T-helper 2 cell treated with Interferon-gamma antibody and Interleukin-4, amounts not matched to agents 5 μg/mL and 100 μg/mL, for 36 hours (primary cell): ENCODE data around the gene SRRD.
A peak's percentile ranks its signal among the peaks of the same experiment; 100 is the strongest.

ENCODE experiments used
- DNase-seq: peaks from one replicate; pipeline ENCODE4 v3.0.0; 2021; ENCODE audit warnings: low spot score
- H3K27ac Mint-ChIP-seq: one replicate; pipeline ENCODE4 v1.8.0; 2021; ENCODE audit warnings: mild to moderate bottlenecking, mixed read lengths
- H3K27me3 Mint-ChIP-seq: one replicate; pipeline ENCODE4 v1.8.0; 2021; ENCODE audit warnings: low read depth, mixed read lengths
- H3K36me3 Mint-ChIP-seq: one replicate; pipeline ENCODE4 v1.8.0; 2021; ENCODE audit warnings: low read depth, mixed read lengths
- H3K4me1 Mint-ChIP-seq: one replicate; pipeline ENCODE4 v1.8.0; 2021; ENCODE audit warnings: low read depth, mixed read lengths
- H3K4me3 Mint-ChIP-seq: one replicate; pipeline ENCODE4 v1.8.0; 2022; ENCODE audit warnings: mild to moderate bottlenecking, moderate library complexity, mixed read lengths
- H3K9me3 Mint-ChIP-seq: one replicate; pipeline ENCODE4 v1.8.0; 2021; ENCODE audit warnings: mixed read lengths

Gene SRRD

DNA sequence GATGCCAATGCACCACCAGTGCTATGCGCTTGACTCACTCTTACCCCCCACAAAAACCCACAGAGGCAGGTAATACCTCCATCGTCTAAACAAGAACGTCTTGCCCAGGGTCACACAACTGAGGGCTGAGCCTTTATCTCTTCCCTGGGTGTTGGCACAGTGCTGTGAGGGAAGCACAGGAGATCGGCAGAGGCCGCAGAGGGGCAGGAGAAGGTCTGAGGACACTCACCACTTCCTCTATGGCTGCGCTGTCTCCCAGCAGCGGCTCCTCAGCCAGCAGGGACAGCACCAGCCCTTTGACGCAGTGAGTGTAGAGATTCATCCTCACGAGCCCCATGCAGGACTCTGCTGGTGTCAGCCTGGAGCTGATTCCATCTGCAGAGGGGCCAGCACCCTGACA, 20.0 kb upstream of the SRRD start:
- Mint-ChIP-seq H3K36me3 (peaks cover 29% of the 10 kb centered on the region), H3K4me1 (no peaks in the 10 kb centered on the region), H3K27ac (peak overlapping the region; percentile 31), H3K4me3 (no peak overlapping the region), H3K9me3 (no peaks in the 10 kb centered on the region), H3K27me3 (no peaks in the 10 kb centered on the region)
- no peak for DNase-seq

DNA sequence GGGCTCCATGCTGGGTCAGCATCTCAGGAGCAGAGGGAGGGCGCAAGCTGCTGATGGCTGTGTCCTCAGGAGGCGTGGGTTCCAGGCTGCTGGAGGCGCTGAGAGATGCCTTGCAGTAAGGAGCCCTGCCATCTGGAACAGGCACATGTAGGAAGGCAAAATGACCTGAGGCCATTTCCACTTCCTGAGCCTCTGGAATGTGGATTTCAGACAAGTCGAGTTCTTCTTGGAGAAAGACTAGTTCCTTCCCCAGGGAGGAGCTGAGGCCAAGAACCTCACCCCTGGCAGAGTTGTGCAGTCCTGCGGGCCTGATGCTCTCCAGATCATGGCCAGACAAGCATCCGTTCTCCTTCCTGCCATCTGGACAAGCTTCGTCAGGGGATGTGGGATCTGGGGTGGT, 19.4 kb upstream of the SRRD start:
- Mint-ChIP-seq H3K4me3 (no peak overlapping the region), H3K4me1 (no peaks in the 10 kb centered on the region), H3K27me3 (no peaks in the 10 kb centered on the region), H3K9me3 (no peaks in the 10 kb centered on the region), H3K27ac (no peak overlapping the region), H3K36me3 (peaks cover 36% of the 10 kb centered on the region)
- DNase-seq, result no peak

DNA sequence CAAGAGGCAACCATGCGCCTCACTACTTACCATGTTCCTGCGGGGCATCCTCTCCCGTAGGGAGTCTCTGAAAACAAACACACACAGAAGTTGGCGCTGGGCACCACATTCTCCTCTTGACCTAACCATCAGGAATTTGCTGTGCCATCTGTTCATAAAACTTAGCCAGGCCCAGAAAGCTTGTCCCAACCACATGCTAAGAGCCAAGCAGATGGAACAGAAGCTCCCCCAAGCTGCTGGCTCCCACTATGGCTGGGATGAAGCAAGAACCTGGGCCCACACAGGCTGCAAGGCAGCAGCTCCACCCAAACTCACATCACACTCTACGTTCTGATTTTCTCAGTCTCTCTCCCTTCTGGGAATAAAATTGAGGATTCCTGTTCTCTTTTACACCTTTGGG, 17.5 kb upstream of the SRRD start:
- Mint-ChIP-seq H3K36me3 (peaks cover 46% of the 10 kb centered on the region), H3K4me1 (no peaks in the 10 kb centered on the region), H3K27ac (no peak overlapping the region)

DNA sequence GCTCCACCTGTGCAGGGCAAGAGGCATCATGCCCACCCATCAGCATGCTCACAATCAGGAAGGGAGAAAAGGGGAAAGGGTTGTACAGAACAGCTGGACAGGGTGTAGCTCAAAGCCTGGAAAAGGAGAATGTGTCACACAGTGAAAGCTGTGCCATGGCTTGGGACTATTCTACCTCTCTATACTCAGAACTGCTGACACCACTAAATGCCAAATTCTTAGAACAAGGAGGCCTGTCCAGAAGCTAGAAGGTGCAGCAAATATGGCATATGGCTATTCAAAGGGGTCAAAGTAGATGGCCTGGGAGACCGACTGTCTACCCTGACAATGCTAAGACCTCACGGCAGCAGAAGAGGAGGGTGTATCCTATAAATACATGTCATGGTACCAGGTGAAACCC, 12.9 kb upstream of the SRRD start:
- Mint-ChIP-seq H3K9me3 (no peaks in the 10 kb centered on the region), H3K4me1 (peaks cover 6% of the 10 kb centered on the region), H3K27ac (no peak overlapping the region), H3K36me3 (peaks cover 51% of the 10 kb centered on the region), H3K27me3 (no peaks in the 10 kb centered on the region), H3K4me3 (no peak overlapping the region)
- no peak for DNase-seq

More for the DNA sequence above, 17.5 kb upstream of the SRRD start:
- H3K4me3 Mint-ChIP-seq, result no peak overlapping the region
- no peak for DNase-seq
- H3K27me3 Mint-ChIP-seq, result no peaks in the 10 kb centered on the region
- H3K9me3 Mint-ChIP-seq, result no peaks in the 10 kb centered on the region

DNA sequence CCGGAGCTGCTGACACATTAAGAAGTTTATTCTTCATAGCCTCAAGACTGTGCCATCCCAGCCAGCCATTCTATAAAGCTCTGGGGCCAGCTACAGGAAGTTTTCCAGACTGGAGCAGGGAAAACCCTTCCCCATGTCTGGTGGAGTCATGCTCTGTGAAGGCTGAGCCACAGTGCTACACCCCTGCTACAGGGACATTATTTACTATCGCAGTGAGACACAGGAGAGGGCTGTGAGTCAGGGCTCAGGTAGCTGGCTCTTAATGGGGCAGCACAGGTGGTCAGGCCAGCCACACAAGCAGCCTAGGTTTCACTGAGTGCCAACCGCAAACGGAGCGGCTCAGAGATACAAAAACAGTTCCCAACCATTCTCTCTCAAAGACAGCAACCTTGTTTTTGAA, 12.2 kb upstream of the SRRD start:
- Mint-ChIP-seq H3K36me3 (peaks cover 52% of the 10 kb centered on the region), H3K27ac (no peak overlapping the region)
- DNase-seq, result no peak

DNA sequence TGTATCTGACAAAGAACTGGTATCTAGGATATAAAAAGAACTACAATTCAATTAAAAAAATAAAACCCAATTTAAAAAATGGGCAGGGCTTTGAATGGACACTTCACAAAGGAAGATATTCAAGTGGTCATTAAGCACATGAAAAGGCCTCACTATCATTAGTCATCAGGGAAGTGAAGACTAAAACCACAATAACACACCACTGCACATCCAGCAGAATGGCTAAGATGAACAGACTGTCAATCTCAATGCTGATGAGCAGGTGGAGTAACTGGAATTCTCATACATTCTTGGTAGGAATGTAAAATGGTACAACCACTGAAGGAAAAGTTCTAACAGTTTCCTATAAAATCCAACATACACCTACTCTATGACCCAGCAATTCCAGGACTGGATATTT, 9.0 kb upstream of the SRRD start:
- H3K4me3 Mint-ChIP-seq, result no peak overlapping the region
- H3K27me3 Mint-ChIP-seq, result no peaks in the 10 kb centered on the region
- peaks cover 47% of the 10 kb centered on the region for H3K36me3 Mint-ChIP-seq
- peaks cover 32% of the 10 kb centered on the region for H3K4me1 Mint-ChIP-seq
- no peak overlapping the region for H3K27ac Mint-ChIP-seq
- H3K9me3 Mint-ChIP-seq, result no peaks in the 10 kb centered on the region
- no peak for DNase-seq

More for the DNA sequence above, 12.2 kb upstream of the SRRD start:
- Mint-ChIP-seq H3K4me3 (no peak overlapping the region), H3K4me1 (peaks cover 7% of the 10 kb centered on the region), H3K27me3 (no peaks in the 10 kb centered on the region), H3K9me3 (no peaks in the 10 kb centered on the region)

DNA sequence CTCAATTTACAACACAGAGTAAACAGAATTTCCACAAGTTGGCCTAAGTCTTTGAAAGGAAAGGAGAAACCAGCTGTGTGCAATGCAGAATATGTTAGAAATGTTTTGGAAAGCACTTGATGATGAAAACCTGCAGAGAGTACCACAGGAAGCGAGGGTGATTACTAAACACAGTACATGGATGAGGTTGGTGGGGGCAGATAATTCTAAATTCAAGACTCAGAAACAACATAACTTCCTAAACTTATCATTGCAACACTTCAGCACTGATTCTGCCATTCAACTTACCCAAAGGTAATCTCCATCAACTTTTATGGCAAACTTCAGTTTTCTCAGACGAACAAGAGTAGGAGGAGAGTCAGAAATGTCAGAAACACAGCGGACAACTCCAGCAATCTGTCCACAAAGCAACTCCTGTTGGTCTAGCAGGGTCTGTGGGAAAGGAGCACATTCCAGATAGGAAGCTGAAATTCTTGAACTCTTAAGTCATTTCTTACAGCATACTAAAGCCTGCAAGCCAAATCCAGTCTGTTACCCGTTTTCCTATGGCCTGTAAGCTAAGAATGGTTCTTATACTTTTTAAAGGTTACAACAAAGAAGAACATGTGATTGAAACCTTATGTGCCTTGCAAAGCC, 6.9 kb upstream of the SRRD start:
- peaks cover 40% of the 10 kb centered on the region for H3K36me3 Mint-ChIP-seq
- H3K27me3 Mint-ChIP-seq, result no peaks in the 10 kb centered on the region
- DNase-seq, result no peak
- H3K4me1 Mint-ChIP-seq, result peaks cover 49% of the 10 kb centered on the region
- H3K4me3 Mint-ChIP-seq, result no peak overlapping the region
- H3K27ac Mint-ChIP-seq, result peak overlapping the region; percentile 28
- H3K9me3 Mint-ChIP-seq, result no peaks in the 10 kb centered on the region

DNA sequence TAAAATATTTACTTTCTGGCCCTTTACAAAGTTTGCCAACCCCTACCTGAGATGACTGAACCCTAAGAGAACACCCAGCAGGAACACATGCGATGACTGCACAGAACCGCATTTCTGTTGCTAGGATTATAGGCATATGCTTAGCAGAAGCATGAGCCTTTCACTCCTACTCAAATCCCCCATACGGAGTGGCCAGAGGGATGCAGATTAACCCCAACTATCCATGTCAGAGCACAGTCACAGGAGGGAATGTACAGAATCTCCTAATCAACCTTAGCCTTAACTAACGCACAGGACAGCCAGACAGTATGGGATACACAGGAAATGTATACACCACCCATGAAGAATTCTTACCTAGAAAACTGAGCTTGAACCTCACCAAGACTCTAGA, 6.3 kb upstream of the SRRD start:
- peak overlapping the region; percentile 62 for H3K27ac Mint-ChIP-seq
- peaks cover 54% of the 10 kb centered on the region for H3K4me1 Mint-ChIP-seq
- peaks cover 37% of the 10 kb centered on the region for H3K36me3 Mint-ChIP-seq
- no peaks in the 10 kb centered on the region for H3K27me3 Mint-ChIP-seq
- H3K4me3 Mint-ChIP-seq, result peak overlapping the region; percentile 53
- no peaks in the 10 kb centered on the region for H3K9me3 Mint-ChIP-seq
- no peak for DNase-seq

DNA sequence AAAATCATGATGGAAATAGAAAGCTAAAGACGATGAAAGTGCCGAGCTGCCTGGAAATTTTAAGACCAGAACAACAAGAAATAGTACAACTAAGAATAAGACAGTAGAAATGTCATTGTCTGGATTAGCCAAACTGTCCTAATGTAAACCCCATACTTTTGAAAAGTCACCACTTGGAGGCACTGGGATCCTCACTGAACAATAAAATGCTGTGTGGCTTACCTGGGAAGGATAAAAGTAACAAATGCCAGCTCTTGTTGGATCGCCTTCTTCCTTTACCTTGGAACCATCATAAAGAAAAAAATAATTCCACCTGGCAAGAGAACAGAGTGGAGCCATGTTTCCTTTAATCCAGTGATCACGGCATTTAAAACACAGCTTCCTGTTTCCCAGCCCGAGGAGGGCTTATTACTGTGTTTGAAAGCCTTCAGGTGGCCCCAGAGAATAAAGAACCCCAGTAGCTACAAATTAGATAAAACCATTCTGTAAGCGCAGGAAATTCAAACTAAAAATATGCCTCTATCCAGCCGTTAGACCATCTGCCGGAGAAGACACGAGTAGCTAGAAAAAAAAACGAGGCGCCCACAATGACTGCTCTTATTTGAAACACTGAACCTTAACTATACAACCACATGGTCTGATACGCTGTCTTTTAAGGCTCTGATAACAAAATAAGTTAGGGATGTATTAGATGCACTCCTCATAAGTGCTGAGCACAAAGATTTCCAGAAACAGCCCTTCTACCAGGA, 4.5 kb upstream of the SRRD start:
- Mint-ChIP-seq H3K4me1 (peaks cover 64% of the 10 kb centered on the region), H3K4me3 (peak overlapping the region; percentile 84), H3K27ac (peak overlapping the region; percentile 94), H3K9me3 (no peaks in the 10 kb centered on the region), H3K27me3 (no peaks in the 10 kb centered on the region), H3K36me3 (peaks cover 34% of the 10 kb centered on the region)
- no peak for DNase-seq

DNA sequence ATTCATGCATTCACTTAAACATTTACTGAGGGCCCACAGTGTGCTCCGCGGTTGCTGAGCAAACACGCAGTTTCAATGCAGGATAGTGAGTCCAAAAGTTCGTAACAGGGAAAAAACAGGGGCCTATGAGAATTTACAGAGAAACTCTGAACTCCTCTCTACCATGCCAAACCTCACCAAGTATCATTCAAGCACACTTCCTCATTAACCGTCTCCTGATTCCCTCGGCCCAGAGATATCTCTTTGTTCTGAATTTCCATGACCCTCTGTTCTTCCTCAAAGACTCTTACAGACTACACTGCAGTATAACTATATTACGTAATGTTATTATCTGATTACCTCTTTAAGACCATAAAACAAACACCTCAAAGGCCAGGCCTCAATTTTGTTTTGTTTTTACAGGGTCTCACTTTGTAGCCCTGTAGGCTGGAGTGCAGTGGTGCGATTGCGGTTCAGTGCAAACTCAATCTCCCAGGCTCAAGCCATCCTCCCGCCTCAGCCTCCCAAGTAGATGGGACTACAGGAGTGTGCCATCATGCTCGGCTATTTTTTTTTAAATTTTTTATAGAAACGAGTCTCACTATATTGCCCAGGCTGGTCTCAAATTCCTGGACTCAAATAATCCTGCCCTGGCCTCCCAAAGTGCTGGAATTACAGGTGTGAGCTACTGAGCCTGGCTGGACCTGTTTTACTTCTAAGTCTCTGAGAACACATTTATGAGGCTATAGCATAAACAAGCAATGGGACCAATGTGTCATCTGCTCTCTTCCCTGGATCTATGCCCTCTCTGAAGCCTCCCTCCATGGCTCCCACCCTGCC, 3.7 kb upstream of the SRRD start:
- Mint-ChIP-seq H3K27me3 (no peaks in the 10 kb centered on the region), H3K4me1 (peaks cover 62% of the 10 kb centered on the region), H3K36me3 (peaks cover 27% of the 10 kb centered on the region), H3K27ac (peak overlapping the region; percentile 94), H3K4me3 (peak overlapping the region; percentile 84), H3K9me3 (no peaks in the 10 kb centered on the region)
- no peak for DNase-seq

DNA sequence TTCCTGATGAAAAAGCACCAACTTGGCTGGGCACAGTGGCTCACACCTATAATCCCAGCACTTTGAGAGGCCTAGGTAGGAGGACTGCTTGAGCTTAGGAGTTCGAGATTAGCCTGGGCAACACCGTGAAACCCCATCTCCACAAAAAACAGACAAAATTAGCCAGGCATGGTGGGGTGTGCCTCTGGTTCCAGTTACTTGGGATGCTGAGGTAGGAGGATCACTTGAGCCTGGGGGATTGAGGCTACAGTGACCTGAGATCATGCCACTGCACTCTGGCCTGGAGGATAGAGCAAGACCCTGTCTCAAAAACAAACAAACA, 3.1 kb upstream of the SRRD start:
- H3K9me3 Mint-ChIP-seq, result no peaks in the 10 kb centered on the region
- peak overlapping the region; percentile 84 for H3K4me3 Mint-ChIP-seq
- H3K4me1 Mint-ChIP-seq, result peaks cover 67% of the 10 kb centered on the region
- H3K36me3 Mint-ChIP-seq, result peaks cover 26% of the 10 kb centered on the region
- H3K27ac Mint-ChIP-seq, result peak overlapping the region; percentile 74
- H3K27me3 Mint-ChIP-seq, result no peaks in the 10 kb centered on the region
- DNase-seq, result no peak

DNA sequence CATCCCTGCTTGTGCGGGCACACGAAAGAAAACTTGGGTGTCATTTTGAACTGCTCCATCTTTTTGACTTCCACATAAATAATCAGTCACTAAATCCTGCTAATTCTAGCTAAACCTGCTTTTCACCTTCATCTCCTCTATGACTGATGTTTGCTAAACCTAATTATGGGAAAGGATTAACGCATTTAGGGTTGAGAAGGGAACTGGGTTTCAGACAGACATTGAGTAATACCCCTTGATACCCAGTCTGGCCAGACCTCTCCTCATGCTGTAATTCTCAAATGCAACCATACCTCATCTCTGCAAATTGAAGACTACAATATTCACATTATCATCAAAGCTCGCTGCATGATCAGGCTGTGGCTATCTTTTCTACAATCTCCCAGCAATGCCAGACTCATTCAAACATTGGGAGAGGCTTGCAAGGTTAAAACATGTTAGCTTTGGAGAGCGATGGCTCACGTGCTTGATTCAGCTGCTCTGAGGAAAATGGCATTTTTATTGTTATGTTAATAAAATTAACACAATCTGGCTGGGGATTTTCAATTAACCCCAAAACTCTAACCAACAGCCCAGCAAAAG, 2.5 kb upstream of the SRRD start:
- DNase-seq, result no peak
- H3K4me1 Mint-ChIP-seq, result peaks cover 73% of the 10 kb centered on the region
- no peaks in the 10 kb centered on the region for H3K9me3 Mint-ChIP-seq
- peaks cover 26% of the 10 kb centered on the region for H3K36me3 Mint-ChIP-seq
- H3K4me3 Mint-ChIP-seq, result peak overlapping the region; percentile 84
- no peaks in the 10 kb centered on the region for H3K27me3 Mint-ChIP-seq
- peak overlapping the region; percentile 93 for H3K27ac Mint-ChIP-seq

DNA sequence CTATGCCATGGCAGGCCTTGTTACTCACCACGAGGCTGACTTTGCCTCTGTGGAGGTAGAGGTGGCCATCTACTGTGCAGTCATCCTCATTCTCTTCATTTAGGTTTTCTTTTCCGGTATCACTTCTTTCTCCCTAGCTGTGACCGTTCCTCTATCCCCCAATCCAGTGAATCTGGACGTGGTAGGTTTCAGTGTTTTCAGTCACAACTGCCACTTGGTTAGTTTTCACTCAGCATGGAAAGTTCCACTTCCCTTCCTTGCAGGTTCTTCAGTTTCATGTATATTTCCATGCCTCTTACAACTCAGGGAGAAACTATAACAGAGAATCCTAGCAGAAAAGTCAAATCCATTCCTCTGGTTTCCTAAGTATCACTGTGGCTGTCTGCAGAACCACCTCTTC, 2.0 kb upstream of the SRRD start:
- Mint-ChIP-seq H3K27ac (peak overlapping the region; percentile 93), H3K9me3 (no peaks in the 10 kb centered on the region), H3K4me1 (peaks cover 72% of the 10 kb centered on the region), H3K36me3 (peaks cover 23% of the 10 kb centered on the region), H3K4me3 (peak overlapping the region; percentile 92), H3K27me3 (no peaks in the 10 kb centered on the region)
- no peak for DNase-seq

DNA sequence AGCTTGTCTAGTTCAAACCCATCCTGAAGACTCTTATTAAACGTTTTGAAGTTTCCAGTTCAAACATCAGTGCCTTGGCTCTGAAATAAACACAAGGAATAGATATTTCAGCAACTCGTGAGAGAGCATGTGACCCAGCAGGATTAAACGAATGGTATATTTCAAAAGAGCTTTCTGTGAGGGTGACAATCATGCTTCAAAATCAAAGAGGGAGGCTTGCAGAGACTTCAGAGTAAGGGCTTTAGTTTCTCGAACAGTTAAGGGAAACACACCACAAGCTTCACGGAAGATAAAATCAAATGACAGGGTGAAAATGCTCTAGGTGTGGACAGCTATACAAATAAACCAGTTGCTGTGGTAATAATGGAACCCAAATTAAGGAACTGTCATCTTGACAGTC, 1.5 kb upstream of the SRRD start:
- H3K27ac Mint-ChIP-seq, result peak overlapping the region; percentile 93
- no peak for DNase-seq
- peaks cover 67% of the 10 kb centered on the region for H3K4me1 Mint-ChIP-seq
- H3K4me3 Mint-ChIP-seq, result peak overlapping the region; percentile 92
- H3K27me3 Mint-ChIP-seq, result no peaks in the 10 kb centered on the region
- H3K36me3 Mint-ChIP-seq, result peaks cover 20% of the 10 kb centered on the region
- H3K9me3 Mint-ChIP-seq, result no peaks in the 10 kb centered on the region
